ENCODE measurements around the gene SMARCA2. TPM values are rescaled to one million over a fixed set of nuclear protein-coding genes. Genes with fewer than 3 reads are reported as not detected.
A peak's percentile ranks its signal among the peaks of the same experiment; 100 is the strongest.

The SMARCA2 gene
- total and polyA plus RNA-seq, 12 donors = 38.3 to 192 (median 142) TPM

GRCh38 chr9:2047144-2047671 is 32.1 kb downstream of the SMARCA2 start:
- Histone ChIP-seq H3K27me3 (no peaks in the 10 kb centered on the region), H3K27ac (no peak overlapping the region), H3K9me3 (replicated peaks in 1 of 3) (no peaks in the 10 kb centered on the region), H3K4me1 (replicated peaks in 1 of 2) (no peaks in the 10 kb centered on the region), H3K4me3 (no peak overlapping the region), H3K36me3 (replicated peaks in 1 of 2) (peaks cover 0 to 14% of the 10 kb centered on the region in 2 donors)
- TF ChIP-seq, protein P1, sequence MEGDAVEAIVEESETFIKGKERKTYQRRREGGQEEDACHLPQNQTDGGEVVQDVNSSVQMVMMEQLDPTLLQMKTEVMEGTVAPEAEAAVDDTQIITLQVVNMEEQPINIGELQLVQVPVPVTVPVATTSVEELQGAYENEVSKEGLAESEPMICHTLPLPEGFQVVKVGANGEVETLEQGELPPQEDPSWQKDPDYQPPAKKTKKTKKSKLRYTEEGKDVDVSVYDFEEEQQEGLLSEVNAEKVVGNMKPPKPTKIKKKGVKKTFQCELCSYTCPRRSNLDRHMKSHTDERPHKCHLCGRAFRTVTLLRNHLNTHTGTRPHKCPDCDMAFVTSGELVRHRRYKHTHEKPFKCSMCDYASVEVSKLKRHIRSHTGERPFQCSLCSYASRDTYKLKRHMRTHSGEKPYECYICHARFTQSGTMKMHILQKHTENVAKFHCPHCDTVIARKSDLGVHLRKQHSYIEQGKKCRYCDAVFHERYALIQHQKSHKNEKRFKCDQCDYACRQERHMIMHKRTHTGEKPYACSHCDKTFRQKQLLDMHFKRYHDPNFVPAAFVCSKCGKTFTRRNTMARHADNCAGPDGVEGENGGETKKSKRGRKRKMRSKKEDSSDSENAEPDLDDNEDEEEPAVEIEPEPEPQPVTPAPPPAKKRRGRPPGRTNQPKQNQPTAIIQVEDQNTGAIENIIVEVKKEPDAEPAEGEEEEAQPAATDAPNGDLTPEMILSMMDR (IDR thresholded peaks at IDR 0.05) = no peak
- TF ChIP-seq POLR2A (IDR thresholded peaks at IDR 0.05) = no peak
- WGBS, 4 donors = 80 to 88% (median 85%) methylated on average over 15 to 54 of the region's 54 CpGs
- no peak for DNase-seq
- intact Hi-C loops (cut with DNase I) = no loop called here

DNA sequence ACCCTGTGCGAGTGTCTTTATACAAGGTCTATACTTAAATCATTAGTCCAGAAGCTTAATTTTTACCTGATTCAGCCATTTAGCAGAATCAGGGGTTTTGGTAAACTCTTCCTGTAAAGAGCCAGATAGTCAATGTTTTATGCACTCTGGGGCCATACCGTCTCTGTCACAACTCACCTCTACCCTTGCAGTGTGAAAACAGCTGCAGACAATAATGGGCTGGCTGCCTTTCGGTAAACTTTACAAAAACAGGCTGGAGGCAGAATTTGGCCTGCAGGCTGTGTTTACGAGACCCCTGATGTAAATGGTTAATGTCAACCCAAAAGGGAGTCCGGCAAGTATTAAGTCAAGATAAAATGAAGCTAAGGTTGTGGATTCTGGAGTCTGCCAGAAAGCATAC is 32.8 kb downstream of the SMARCA2 start:
- H3K4me1 ChIP-seq (replicated peaks in 1 of 2) = no peaks in the 10 kb centered on the region
- peaks cover 0 to 14% of the 10 kb centered on the region in 2 donors for H3K36me3 ChIP-seq (replicated peaks in 1 of 2)
- 97 to 99% (median 97%) methylated on average over 5 of the region's 5 CpGs for WGBS, 4 donors
- DNase-seq = no peak
- intact Hi-C loops (cut with DNase I) = no loop called here
- no peak overlapping the region for H3K4me3 ChIP-seq
- TF ChIP-seq, protein P1 (IDR thresholded peaks at IDR 0.05) = no peak
- no peak for TF ChIP-seq POLR2A (IDR thresholded peaks at IDR 0.05)
- no peak overlapping the region for H3K27ac ChIP-seq
- H3K27me3 ChIP-seq = no peaks in the 10 kb centered on the region
- H3K9me3 ChIP-seq (replicated peaks in 1 of 3) = no peaks in the 10 kb centered on the region

DNA sequence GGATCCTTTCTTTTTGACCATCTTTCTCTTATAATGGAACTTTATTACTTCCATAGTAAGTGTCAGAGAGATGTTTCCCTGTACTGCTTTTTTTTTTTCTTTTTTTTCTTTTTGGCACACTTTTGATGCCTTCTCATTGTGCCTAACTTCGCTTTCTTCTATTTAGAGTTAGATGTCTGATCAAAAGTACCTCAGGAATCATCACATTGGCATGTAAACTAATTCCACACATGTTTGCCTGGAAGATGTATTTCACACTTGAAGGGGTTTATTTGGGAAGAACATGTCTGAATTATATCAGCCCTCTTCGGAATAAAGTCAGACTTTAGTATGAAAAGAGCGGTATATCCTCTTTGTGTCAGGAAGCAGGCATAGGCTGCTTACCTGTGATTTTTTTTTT is 35.1 kb downstream of the SMARCA2 start:
- no peak overlapping the region for H3K27ac ChIP-seq

GRCh38 chr9:2053883-2054845 is 39.0 kb downstream of the SMARCA2 start:
- WGBS, 4 donors = 72 to 76% (median 74%) methylated on average over 10 of the region's 10 CpGs
- peak in 3 of 7 donors; percentile 30 to 41 (median 33) for DNase-seq
- intact Hi-C loops (cut with DNase I) = no loop called here

More for the DNA sequence above, 35.1 kb downstream of the SMARCA2 start:
- Histone ChIP-seq H3K9me3 (replicated peaks in 1 of 3) (no peaks in the 10 kb centered on the region), H3K4me3 (no peak overlapping the region), H3K36me3 (replicated peaks in 1 of 2) (peaks cover 0 to 14% of the 10 kb centered on the region in 2 donors), H3K4me1 (replicated peaks in 1 of 2) (no peaks in the 10 kb centered on the region), H3K27me3 (no peaks in the 10 kb centered on the region)
- intact Hi-C loops (cut with DNase I) = no loop called here
- no peak for DNase-seq
- TF ChIP-seq POLR2A (IDR thresholded peaks at IDR 0.05) = no peak
- 95 to 97% (median 95%) methylated on average over 3 of the region's 3 CpGs for WGBS, 4 donors

More at GRCh38 chr9:2053883-2054845, 39.0 kb downstream of the SMARCA2 start:
- Histone ChIP-seq H3K36me3 (replicated peaks in 1 of 2) (peaks cover 0 to 21% of the 10 kb centered on the region in 2 donors), H3K4me3 (no peak overlapping the region), H3K4me1 (replicated peaks in 1 of 2) (no peaks in the 10 kb centered on the region), H3K27me3 (no peaks in the 10 kb centered on the region), H3K9me3 (replicated peaks in 1 of 3) (no peaks in the 10 kb centered on the region), H3K27ac (peak overlapping the region in 1 of 5 donors; percentile 26)
- TF ChIP-seq, protein P1 (IDR thresholded peaks at IDR 0.05) = no peak
- TF ChIP-seq POLR2A (IDR thresholded peaks at IDR 0.05) = no peak

Measured in adrenal gland (tissue), 12 donors.